ENCODE data around the gene GP9. TPM values are rescaled to one million over a fixed set of nuclear protein-coding genes. Genes with fewer than 3 reads are reported as not detected.

GP9 gene
- total RNA-seq = not detected
- total RNA-seq (2013) = 0.44 TPM
- 0 to 0.12 (median 0) reads per million in 29 experiments for total RNA-seq

GRCh38 chr3:129060276-129061022, at the start of gene GP9:
Gene GP9, plus strand, starts transcription at chr3:129060779. Its CDS starts 961 bp downstream, at chr3:129061740.
- 84% methylated on average over 11 of the region's 13 CpGs for WGBS (ENCODE audit: insufficient coverage)
- no peak within 1 kb of the TSS for H3K27ac ChIP-seq (ENCODE audit: low read length)
- ATAC-seq (replicated peaks in 1 of 4) (no peak), DNase-seq (no peak)
- no peak within 1 kb of the TSS for H3K4me3 ChIP-seq (ENCODE audit: control insufficient read depth in 1 of 2, extremely low read depth in 1 of 2, low read length in 1 of 2)
- peaks cover 0 to 14% (median 4%) of the 10 kb centered on the region in 3 donors for H3K4me1 Mint-ChIP-seq
- H3K27me3 ChIP-seq (replicated peaks in 1 of 2; ENCODE audit: control insufficient read depth in 2 of 2, extremely low read depth in 1 of 2, insufficient read depth in 2 of 2, low read length in 1 of 2) = peaks cover 0 to 11% of the 10 kb centered on the region in 2 experiments
- no peaks in the 10 kb centered on the region for H3K9me3 ChIP-seq
- CTCF ChIA-PET = no interaction called here
- no peak within 1 kb of the TSS for H3K4me3 Mint-ChIP-seq
- H3K27me3 Mint-ChIP-seq = no peaks in the 10 kb centered on the region
- peaks cover 0 to 5% of the 10 kb centered on the region in 2 experiments for H3K4me1 ChIP-seq (ENCODE audit: control insufficient read depth in 1 of 2, extremely low read depth in 1 of 2, insufficient read depth in 2 of 2, low read length in 2 of 2)
- POLR2A ChIA-PET = no interaction called here
- no peaks in the 10 kb centered on the region for H3K9me3 Mint-ChIP-seq
- no peaks in the 10 kb centered on the region for H3K36me3 ChIP-seq (ENCODE audit: control insufficient read depth in 2 of 2, extremely low read depth in 1 of 2, insufficient read depth in 1 of 2, low read length in 1 of 2)
- H3K27ac Mint-ChIP-seq = no peak within 1 kb of the TSS
- no peaks in the 10 kb centered on the region for H3K36me3 Mint-ChIP-seq

- Histone ChIP-seq H3K36me3 (ENCODE audit: control insufficient read depth in 2 of 2, extremely low read depth in 1 of 2, insufficient read depth in 1 of 2, low read length in 1 of 2) (no peaks in the 10 kb centered on the region), H3K4me3 (ENCODE audit: control insufficient read depth in 1 of 2, extremely low read depth in 1 of 2, low read length in 1 of 2) (no peak overlapping the region), H3K27ac (ENCODE audit: low read length) (no peak overlapping the region), H3K9me3 (no peaks in the 10 kb centered on the region), H3K4me1 (ENCODE audit: control insufficient read depth in 1 of 2, extremely low read depth in 1 of 2, insufficient read depth in 2 of 2, low read length in 2 of 2) (peaks cover 26 to 42% of the 10 kb centered on the region in 2 experiments), H3K27me3 (replicated peaks in 1 of 2; ENCODE audit: control insufficient read depth in 2 of 2, extremely low read depth in 1 of 2, insufficient read depth in 2 of 2, low read length in 1 of 2) (no peaks in the 10 kb centered on the region)
- Mint-ChIP-seq H3K9me3 (no peaks in the 10 kb centered on the region), H3K27ac (peak overlapping the region; percentile 95 to 99), H3K27me3 (no peaks in the 10 kb centered on the region), H3K36me3 (no peaks in the 10 kb centered on the region), H3K4me1 (peaks cover 41 to 52% (median 42%) of the 10 kb centered on the region in 3 donors), H3K4me3 (no peak overlapping the region)
- no peak for ATAC-seq (replicated peaks in 1 of 4)
- DNase-seq = no peak
- 100% methylated on average over 1 of the region's 3 CpGs for WGBS (ENCODE audit: insufficient coverage)
- ChIA-PET POLR2A (interaction anchor here in 1 of 2 donors (0.5 kb wide), 1 partner anchor 121 kb away, joined by 3 read pairs; no protein-coding TSS in a partner anchor), CTCF (interaction anchor here (0.5 to 1.4 kb wide), 3 partner anchors 43 to 257 kb away, joined by 3 to 4 read pairs (median 3); no protein-coding TSS in a partner anchor)
These were observed 47.1 kb upstream of the GP9 start for GRCh38 chr3:129013491-129013891.

- 97% methylated on average over 13 of the region's 13 CpGs for WGBS (ENCODE audit: insufficient coverage)
- H3K4me1 Mint-ChIP-seq = peaks cover 46 to 59% (median 47%) of the 10 kb centered on the region in 3 donors
- H3K27me3 Mint-ChIP-seq = no peaks in the 10 kb centered on the region
- ChIA-PET CTCF (interaction anchor here (0.9 to 1.4 kb wide), 2 partner anchors 43 to 44 kb away, joined by 3 to 4 read pairs; no protein-coding TSS in a partner anchor), POLR2A (interaction anchor here in 1 of 2 donors (0.5 kb wide), 1 partner anchor 121 kb away, joined by 3 read pairs; no protein-coding TSS in a partner anchor)
- no peak for ATAC-seq (replicated peaks in 1 of 4)
- peak overlapping the region; percentile 95 to 99 for H3K27ac Mint-ChIP-seq
- Histone ChIP-seq H3K9me3 (no peaks in the 10 kb centered on the region), H3K27me3 (replicated peaks in 1 of 2; ENCODE audit: control insufficient read depth in 2 of 2, extremely low read depth in 1 of 2, insufficient read depth in 2 of 2, low read length in 1 of 2) (no peaks in the 10 kb centered on the region), H3K27ac (ENCODE audit: low read length) (peak overlapping the region; percentile 84), H3K36me3 (ENCODE audit: control insufficient read depth in 2 of 2, extremely low read depth in 1 of 2, insufficient read depth in 1 of 2, low read length in 1 of 2) (no peaks in the 10 kb centered on the region), H3K4me3 (ENCODE audit: control insufficient read depth in 1 of 2, extremely low read depth in 1 of 2, low read length in 1 of 2) (no peak overlapping the region), H3K4me1 (ENCODE audit: control insufficient read depth in 1 of 2, extremely low read depth in 1 of 2, insufficient read depth in 2 of 2, low read length in 2 of 2) (peaks cover 26 to 43% of the 10 kb centered on the region in 2 experiments)
- no peak for DNase-seq
- H3K36me3 Mint-ChIP-seq = no peaks in the 10 kb centered on the region
- H3K9me3 Mint-ChIP-seq = no peaks in the 10 kb centered on the region
- peak overlapping the region in 1 of 3 donors; percentile 81 for H3K4me3 Mint-ChIP-seq
These were observed 46.4 kb upstream of the GP9 start for GRCh38 chr3:129014148-129014547.

- 92% methylated on average over 6 of the region's 9 CpGs for WGBS (ENCODE audit: insufficient coverage)
- no peak overlapping the region for H3K4me3 ChIP-seq (ENCODE audit: control insufficient read depth in 1 of 2, extremely low read depth in 1 of 2, low read length in 1 of 2)
- Mint-ChIP-seq H3K27me3 (no peaks in the 10 kb centered on the region), H3K27ac (peak overlapping the region; percentile 95 to 99), H3K9me3 (no peaks in the 10 kb centered on the region), H3K4me1 (peaks cover 46 to 61% (median 47%) of the 10 kb centered on the region in 3 donors), H3K4me3 (peak overlapping the region in 1 of 3 donors; percentile 81), H3K36me3 (no peaks in the 10 kb centered on the region)
- no peak for ATAC-seq (replicated peaks in 1 of 4)
- H3K4me1 ChIP-seq (ENCODE audit: control insufficient read depth in 1 of 2, extremely low read depth in 1 of 2, insufficient read depth in 2 of 2, low read length in 2 of 2) = peaks cover 26 to 43% of the 10 kb centered on the region in 2 experiments
- peak overlapping the region; percentile 84 for H3K27ac ChIP-seq (ENCODE audit: low read length)
- H3K36me3 ChIP-seq (ENCODE audit: control insufficient read depth in 2 of 2, extremely low read depth in 1 of 2, insufficient read depth in 1 of 2, low read length in 1 of 2) = no peaks in the 10 kb centered on the region
- no peak for DNase-seq
- H3K27me3 ChIP-seq (replicated peaks in 1 of 2; ENCODE audit: control insufficient read depth in 2 of 2, extremely low read depth in 1 of 2, insufficient read depth in 2 of 2, low read length in 1 of 2) = no peaks in the 10 kb centered on the region
- H3K9me3 ChIP-seq = no peaks in the 10 kb centered on the region
- CTCF ChIA-PET = interaction anchor here (0.9 to 2.8 kb wide), 5 partner anchors 11 to 105 kb away, joined by 3 to 58 read pairs (median 14); no protein-coding TSS in a partner anchor
- POLR2A ChIA-PET = interaction anchor here in 1 of 2 donors (0.6 kb wide), 1 partner anchor 13 kb away, joined by 3 read pairs; no protein-coding TSS in a partner anchor
These were observed 45.7 kb upstream of the GP9 start for GRCh38 chr3:129014793-129015345.

- Mint-ChIP-seq H3K9me3 (no peaks in the 10 kb centered on the region), H3K4me1 (peaks cover 46 to 61% (median 47%) of the 10 kb centered on the region in 3 donors), H3K36me3 (no peaks in the 10 kb centered on the region), H3K27ac (peak overlapping the region; percentile 95 to 99), H3K27me3 (no peaks in the 10 kb centered on the region), H3K4me3 (peak overlapping the region; percentile 50 to 81 (median 72))
- peak overlapping the region; percentile 32 to 52 for H3K4me3 ChIP-seq (ENCODE audit: control insufficient read depth in 1 of 2, extremely low read depth in 1 of 2, low read length in 1 of 2)
- H3K27ac ChIP-seq (ENCODE audit: low read length) = peak overlapping the region; percentile 84
- no peaks in the 10 kb centered on the region for H3K27me3 ChIP-seq (replicated peaks in 1 of 2; ENCODE audit: control insufficient read depth in 2 of 2, extremely low read depth in 1 of 2, insufficient read depth in 2 of 2, low read length in 1 of 2)
- ChIA-PET POLR2A (interaction anchor here (0.6 to 1.5 kb wide), 8 partner anchors 11 to 301 kb away, joined by 3 to 13 read pairs (median 4); partner anchors contain the start of gene CFAP92 (in 1 of the 2)), CTCF (interaction anchor here (0.5 to 3.1 kb wide), 26 partner anchors 9 to 236 kb away, joined by 3 to 58 read pairs (median 5); partner anchors contain the start of gene CFAP92 (in 1 of the 2))
- 15% methylated on average over 11 of the region's 19 CpGs for WGBS (ENCODE audit: insufficient coverage)
- H3K9me3 ChIP-seq = no peaks in the 10 kb centered on the region
- peak in 33 of 35 experiments; percentile 11 to 70 (median 34) for DNase-seq
- peaks cover 26 to 43% of the 10 kb centered on the region in 2 experiments for H3K4me1 ChIP-seq (ENCODE audit: control insufficient read depth in 1 of 2, extremely low read depth in 1 of 2, insufficient read depth in 2 of 2, low read length in 2 of 2)
- no peaks in the 10 kb centered on the region for H3K36me3 ChIP-seq (ENCODE audit: control insufficient read depth in 2 of 2, extremely low read depth in 1 of 2, insufficient read depth in 1 of 2, low read length in 1 of 2)
- peak; percentile 71 to 83 (median 81) for ATAC-seq (replicated peaks in 1 of 4)
These were observed 45.0 kb upstream of the GP9 start for GRCh38 chr3:129015388-129016105.

All from T-cell (primary cell).